Loucy (cell line): ENCODE results near the gene FIBCD1.

Source experiments
- CTCF ChIP-seq: fragments of 200-600 bp; sonication (generic); conservative IDR thresholded peaks from 2 replicates; pipeline ENCODE4 v1.5.1; 2014; ENCODE audit warnings: mild to moderate bottlenecking, antibody characterized with exemption, low read length
- EZH2phosphoT487 ChIP-seq: fragments of 200-600 bp; IDR thresholded peaks from 2 replicates; pipeline ENCODE4 v1.6.1; 2018; ENCODE audit warnings: antibody characterized with exemption, mild to moderate bottlenecking, moderate library complexity, borderline replicate concordance

GRCh38 chr9:130930804-130931349 lies 8.2 kb downstream of the FIBCD1 start:
- no peak for TF ChIP-seq CTCF
- no peak for TF ChIP-seq EZH2phosphoT487
